Fibroblast of skin of right biceps (primary cell): ENCODE data around the gene POU2AF1.

Experiments used
- DNase-seq: peaks from one replicate; pipeline ENCODE4 v3.0.0-alpha.2; 2013

POU2AF1 gene, protein sequence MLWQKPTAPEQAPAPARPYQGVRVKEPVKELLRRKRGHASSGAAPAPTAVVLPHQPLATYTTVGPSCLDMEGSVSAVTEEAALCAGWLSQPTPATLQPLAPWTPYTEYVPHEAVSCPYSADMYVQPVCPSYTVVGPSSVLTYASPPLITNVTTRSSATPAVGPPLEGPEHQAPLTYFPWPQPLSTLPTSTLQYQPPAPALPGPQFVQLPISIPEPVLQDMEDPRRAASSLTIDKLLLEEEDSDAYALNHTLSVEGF

DNA sequence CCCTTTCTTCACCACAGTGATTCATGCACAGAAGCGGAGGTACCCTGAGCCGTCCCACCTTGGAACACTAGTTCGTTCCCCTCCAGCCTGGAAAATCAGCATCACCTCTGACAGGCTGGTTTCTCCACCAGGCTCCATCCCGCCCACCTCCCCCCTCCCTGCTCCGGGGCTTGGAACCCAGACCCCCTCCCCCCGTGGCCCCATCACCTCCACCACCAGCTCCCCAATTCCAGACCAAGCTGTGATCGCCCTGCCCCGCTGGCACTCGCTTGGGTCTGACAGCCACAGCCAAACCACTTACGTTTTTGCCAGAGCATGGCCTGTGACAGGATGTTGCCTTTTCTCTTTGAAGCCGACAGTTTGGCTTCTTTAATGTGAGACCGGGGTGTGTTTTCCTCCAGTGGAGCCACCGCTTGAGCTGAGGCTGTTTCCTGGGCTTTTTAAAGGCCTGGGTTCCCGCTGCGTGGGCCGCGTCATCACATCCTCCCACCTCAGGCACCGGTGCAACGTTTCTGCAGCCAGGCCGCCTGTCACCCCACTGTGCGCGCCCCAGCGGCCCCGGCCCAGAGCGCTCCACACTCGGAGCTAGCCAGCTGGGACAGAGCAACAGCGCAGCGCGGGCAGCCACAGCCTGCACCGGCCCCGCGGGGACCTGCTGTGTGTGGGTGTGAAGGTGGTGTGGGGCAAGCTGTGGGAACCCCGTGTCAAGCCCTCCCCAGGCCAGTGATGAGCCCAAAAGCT lies at the start of gene POU2AF1:
Gene POU2AF1, minus strand, starts transcription at position 415 of the 741 bp plus-strand sequence. Its CDS starts 98 bp downstream, at position 317.
- DNase-seq: peak; percentile 55

DNA sequence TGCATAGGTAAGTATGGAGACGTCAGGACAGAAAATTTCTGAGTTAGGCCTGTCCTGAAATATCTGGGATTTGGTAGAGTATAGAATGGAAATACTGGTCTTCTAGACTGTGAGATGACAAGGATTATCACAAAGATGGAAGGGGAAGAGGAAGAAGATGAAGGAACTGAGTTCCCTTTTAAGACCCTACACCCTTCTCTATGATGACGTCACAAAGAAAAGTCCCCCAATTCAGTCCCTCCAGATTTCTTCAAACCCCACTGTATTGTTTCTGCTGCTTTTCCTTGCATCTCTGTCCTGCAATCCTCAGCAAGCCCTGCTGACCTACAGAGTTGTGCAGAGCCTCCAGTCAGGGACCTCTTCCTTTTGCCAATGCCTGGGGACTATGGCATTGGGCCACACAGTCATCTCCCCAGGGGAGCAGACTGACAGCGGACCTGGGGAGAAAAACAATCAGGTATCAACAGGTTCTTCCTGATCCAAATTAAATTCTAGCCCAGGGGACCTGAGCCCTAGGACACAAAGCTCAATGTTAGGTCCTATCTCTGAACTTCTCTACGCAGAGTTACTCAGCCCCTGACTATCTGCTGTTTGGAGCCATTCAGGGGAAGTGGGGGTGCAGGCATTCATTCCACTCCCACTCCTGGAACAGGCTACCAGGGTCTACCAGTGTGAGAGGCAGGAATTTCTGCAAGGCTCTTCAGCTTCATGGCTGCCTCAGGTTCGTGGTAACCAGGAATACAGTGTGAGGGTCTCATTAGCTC lies 49.2 kb upstream of the POU2AF1 start:
- no peak for DNase-seq

DNA sequence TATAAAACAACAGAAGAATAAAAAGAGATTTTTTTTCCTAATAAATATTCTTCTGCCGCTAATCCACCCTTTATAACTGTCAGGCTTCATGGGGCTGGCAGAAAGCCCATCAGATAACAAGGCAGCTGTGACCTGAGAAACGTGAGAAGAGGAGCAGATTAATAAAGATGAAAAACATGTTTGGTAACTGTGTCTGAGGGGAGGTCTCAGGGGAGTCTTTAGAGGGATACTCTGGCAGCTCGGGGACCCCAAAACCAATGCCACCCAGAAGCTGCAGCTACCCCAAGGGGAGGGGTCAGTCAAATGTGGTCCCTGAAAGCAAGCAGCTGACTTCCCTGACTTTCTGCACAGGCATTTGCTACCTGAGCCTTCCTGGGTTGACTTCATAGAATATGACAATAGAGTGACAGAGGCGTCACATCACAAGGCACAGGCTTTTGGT lies 48.4 kb upstream of the POU2AF1 start:
- peak; percentile 19 for DNase-seq

DNA sequence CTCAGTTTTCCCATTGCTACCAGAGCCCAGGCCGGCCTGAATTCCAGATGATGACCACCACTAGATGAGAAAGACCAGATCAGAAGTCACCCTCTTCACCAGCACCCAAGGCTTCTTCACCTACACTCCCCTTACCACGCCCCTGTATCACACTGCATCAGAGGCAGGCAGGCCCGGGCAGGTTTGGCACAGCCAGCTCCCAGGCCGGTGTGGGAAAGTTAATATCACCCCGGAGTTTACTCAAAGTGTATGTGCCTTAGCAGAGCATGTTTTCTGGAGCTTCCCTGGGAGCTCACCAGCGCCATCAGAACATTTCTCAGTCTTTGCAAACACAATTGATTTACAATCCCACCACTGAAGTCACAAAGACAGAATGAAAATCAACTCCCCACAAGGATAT lies 47.5 kb upstream of the POU2AF1 start:
- DNase-seq: no peak

DNA sequence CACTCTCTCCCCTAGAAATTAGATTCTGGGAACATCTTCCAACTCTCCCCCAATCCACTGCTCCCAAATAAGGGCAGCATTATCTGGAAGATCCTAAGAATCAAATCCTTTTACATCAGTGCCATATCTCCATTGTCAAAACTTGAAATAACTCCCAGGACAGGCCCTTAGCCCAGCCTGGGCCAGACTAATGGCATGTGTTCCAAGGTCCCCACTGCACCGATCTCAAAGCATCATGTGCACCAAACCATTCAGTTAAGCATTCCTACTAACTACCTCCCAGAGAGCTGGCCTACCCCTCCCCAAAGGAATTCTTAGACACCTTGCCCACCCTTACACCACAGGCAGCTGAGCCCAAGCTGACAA lies 44.2 kb upstream of the POU2AF1 start:
- no peak for DNase-seq

DNA sequence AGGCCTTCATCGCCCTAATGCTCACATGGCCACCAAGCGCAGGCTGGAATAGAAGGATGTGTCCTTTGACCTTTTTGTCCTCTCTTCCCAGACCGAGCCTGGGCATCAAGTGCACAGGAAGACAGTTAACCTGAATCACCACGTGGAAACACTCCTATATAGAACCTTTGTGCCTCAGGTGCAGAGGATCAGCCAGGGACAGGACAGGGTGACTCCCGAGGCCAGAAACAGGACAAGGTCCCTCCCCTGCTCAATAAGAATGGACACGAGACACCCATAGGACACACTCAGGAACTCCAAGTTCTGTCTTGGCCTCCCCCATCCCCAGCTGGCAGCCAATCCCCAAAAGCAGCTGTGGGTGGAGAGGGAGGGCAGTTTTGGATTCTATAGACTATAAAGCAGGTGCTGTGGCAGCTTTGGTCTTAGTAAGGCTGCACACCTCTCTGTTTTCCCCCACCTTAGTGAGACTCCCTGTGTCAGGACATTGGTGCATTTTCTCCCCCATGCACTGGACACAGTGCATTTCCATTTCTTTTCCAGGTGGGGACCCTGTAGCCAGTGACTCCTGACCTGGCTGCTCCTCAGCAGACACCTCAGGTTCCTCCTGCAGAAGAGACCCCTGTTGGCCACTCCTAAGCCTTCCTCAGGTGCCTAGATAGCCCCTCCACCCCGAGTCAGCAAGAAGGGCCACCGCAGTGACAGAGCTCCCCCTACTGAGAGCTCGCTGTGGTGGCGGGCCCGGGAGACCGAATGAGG lies 43.6 kb upstream of the POU2AF1 start:
- peak; percentile 22 for DNase-seq

DNA sequence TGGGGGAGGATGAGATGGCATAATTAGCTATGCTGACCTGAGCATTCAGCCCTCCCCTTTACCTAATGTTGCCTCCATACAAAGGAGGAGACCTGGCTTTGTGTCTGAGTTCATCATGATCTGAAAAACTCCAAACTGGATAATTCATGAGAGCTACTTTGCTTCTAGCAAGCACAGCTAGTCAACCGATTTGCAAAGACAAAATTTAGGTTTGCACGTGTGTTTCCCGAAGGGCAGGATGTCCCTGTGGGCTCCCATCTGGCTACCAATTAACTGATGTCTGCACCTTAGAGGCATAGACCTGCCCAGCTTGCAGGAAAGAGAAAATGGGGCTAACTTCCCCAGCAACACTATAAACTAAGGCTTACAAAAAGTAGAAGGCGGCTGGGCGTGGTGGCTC lies 42.2 kb upstream of the POU2AF1 start:
- no peak for DNase-seq

DNA sequence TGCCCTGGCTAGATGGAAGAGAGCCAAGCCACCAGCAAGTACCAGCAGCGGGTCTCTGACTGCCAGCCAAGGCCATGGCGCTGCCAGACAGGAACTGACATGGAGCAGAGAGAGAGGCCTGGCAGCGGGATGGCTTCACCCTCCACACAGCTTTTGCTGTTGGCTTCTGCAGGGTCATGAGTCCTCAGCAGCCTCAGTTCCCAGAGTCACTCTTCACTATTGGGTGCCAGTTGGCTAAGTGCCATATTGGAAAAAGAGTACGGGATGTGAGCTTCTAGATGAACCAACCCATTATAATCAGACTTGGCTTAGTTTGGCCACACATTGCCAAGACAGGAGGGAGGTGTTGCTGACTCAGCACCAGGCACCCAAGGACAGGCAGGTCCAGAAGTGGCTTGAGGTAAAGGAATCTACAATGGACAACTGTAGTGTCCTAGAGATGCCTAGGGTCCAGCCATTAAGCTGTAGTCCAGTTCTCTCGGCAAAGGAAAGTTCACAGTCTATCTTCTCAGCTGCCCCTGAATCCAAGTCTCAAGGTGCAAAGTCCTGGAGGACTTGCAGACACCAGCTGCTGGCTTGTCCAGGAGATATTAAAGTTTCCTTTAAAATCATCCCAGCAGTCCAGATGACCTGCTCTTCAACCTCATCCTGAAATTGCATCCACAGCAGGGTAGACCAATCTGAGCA lies 40.7 kb upstream of the POU2AF1 start:
- no peak for DNase-seq

DNA sequence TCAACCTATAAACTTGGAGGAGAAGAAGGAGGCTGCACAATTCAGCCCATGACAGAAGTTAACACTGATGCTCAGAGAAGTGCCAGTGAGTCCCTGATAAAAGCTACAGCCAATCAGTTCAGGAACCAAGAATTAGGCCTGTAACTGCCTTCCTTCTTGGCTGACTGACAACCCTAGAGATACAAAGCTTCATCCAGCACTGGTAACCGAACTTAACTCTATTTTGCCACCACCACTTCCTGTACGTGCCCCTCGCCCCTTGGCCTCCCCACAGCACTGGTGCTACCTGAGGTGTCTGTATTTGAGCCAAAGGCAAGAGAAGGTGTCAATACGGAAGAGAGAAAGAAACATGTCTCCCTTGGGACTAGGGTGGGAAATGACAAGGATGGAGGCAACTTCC lies 40.1 kb upstream of the POU2AF1 start:
- DNase-seq: no peak

DNA sequence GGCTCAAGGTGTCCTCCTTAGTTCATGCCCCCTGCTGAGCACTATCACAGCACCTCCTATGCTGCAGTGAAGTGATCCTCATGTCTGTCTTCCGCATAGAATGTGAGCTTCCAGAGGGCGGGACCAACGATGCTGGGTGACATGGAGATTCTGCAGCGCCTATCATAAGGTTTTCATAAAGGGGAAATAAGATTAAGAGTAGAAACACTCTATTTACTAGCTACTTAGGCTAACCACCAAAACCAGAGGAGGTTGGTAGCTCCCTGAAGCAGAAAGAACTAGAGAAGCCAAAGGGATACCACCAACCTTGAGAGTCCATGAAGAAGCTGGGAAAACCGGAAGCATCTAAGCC lies 39.3 kb upstream of the POU2AF1 start:
- DNase-seq: no peak

DNA sequence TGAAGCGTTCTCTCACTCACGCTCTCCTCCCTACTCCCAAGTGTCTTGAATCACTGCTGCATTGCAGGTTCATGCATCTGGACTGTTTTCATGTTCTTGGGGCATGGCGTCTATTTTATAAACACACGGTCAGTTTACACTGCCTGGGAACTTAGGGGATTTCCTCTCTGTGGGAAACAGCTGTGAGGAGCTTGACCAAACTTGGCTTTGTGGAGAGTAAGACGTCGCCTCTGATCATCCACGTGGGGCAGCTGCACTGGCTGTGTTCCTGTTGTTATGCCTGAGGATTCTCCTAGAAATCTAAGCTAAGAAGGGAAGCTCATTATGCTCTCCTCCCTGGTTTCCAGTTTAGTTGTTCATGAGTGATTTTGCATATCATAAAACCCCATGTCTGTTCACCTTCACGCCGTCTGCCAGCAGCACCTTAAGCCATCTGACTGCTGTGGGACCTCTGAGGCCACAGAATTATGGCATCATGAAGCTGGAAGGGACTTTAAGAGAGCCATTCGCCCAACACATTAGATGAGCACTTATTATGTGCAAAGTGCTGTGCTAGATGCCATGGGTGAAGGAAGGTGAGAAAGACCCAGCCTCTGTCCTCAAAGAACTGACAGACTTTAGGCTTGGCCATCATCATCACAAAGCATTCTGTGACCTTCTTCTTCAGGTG lies 38.8 kb upstream of the POU2AF1 start:
- DNase-seq: peak; percentile 19

DNA sequence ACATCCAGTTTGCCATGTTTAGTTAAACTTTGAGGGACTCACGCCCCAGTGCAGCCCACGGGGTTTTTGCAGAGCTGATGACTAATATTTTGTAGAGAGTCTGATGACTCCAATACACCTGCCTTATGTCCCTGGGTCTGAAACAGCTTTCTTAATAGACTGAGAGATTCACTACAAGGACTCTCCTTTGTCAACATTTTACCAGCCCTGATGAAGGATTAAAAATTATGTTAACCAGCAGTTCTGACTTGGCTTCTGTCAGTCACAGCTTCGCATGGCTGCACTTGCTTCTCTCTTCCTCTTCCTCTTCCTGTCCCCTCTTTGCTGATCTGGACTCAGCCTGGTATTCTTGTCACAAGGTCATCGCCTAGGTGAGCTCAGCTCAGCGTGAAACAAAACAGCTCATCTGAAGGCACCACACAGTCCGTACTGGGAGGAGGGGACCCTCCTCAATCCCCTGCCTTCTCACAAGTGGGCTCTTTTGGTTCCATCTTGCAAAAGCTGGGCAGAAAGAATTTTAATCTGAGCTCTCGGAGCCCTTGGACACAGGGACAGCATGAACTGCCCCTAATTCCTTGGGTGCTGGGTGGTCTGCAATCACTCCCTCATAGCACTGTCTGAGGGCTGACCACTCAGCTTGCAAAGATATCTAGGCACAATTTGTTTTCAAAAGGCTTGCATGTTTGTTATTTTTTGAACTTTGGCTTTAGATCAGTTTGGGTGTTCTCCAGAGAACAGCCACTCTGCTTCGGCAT lies 38.1 kb upstream of the POU2AF1 start:
- no peak for DNase-seq

DNA sequence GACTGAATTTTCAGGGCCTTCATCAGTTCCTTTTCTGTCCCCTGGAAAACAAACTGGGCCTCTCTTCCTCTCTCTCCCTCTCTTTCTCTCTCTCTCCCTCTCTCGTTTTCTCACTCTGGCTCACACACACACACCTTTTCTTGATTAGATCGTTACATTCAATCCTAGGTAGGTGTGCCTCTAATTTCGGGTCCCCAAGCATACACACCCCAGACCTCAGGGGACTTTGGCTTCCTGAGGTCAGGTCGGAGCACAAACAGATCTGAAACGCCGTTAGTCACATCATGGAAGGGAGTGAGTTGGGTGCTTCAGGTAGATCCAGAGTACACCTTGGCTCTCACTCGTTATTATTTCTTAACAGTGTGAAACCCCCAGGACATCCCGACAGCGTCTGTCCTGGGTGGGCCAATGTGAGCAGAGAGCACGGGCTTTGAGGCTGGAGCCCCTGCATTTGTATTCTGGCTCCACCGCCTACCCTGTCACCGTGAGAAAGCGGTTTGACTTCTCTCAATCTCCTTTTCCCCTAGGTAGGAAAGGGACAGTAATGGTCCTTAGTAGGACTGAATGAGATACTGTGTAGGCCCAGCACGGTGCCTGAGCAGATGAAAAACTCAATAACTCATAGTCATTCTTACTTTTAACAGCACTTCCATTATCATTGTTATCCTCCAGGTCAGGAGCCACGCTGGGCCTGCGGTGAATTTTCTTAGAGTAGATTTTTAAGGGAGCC lies 37.3 kb upstream of the POU2AF1 start:
- no peak for DNase-seq

DNA sequence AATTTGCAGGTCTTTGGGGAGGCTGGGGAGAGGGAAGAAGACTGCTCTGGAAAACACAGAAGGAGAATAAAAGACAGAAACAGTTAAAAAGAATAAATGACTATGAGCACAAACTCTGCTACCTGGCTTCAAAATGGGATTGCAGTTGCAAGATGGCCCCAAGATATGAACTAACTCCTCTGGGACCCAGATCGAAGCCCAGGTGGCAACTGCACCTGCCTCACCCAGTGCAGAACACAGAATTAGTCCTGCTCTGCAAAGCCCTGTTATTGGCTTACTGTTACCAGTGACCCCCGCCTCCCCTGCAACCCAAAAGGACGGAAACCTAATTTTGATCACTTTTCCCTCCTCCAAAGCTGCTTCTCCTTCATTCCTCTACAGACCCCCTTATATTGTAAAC lies 35.9 kb upstream of the POU2AF1 start:
- no peak for DNase-seq

DNA sequence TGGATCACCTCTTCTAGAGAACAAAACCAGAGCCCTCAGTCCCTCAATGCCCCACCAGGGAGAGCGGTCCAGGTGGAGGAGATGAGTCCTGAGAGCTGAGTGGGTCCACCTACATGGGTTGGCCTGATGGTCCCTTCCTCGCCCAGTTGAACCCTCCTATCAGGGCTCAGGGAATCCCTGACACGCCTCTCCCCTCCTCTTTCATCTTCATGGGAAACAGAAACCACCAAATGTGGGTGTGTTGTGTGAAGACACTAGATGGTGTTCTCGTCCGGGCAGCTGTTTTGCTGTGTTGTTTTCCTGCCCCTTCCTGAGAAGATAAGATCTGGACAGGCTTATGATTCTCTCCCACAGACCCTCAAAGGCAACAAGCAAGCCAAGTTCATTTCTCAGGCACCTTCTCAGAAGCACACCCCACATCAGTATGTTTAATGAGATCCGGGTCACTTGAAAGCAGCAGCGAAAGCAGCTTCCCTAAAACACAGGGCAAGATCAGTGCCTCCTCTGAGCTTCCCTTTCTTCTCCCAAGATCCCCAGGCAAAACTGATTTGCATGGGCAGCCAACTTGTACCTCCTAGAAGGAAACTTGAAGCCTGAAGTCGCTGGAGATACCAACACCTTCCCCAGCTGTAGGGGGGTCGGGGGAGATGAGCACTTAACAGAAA lies 35.3 kb upstream of the POU2AF1 start:
- no peak for DNase-seq

DNA sequence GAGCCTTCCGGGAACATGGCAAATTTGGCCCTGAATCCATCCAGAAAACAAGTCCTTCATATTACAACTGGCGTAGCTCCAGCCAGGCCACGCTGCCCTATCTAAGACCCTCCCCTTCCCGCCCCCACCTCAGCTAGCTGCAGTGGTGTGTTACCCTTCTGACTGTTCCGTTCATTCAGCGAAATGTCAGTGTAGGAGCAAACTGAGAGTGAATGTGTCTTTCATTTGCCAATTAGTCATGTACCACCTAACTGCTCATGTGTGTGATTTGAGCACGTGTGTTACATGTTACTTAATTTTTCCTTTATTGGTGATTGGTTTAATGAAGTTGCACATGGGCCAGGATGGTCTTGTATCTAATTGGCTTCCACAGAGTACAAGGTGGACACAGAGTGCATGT lies 34.8 kb upstream of the POU2AF1 start:
- DNase-seq: no peak

DNA sequence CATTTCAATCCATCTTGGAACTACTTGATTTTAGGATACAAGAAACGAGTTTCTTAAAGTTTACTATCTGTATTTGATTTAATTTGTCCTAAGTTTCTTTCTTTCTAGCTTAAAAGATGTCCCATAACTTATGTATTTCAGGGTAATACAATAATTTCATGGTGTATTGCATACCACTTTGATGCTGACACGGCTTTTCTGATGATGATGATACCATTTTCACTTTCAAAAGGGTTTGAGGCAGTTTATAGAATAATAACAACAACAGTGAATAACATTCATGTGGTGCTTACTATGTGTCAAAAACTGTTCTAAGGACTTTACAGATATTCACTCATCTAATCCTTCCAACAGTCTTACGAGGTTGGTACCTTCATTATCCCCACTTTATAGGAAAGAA lies 33.2 kb upstream of the POU2AF1 start:
- DNase-seq: no peak

DNA sequence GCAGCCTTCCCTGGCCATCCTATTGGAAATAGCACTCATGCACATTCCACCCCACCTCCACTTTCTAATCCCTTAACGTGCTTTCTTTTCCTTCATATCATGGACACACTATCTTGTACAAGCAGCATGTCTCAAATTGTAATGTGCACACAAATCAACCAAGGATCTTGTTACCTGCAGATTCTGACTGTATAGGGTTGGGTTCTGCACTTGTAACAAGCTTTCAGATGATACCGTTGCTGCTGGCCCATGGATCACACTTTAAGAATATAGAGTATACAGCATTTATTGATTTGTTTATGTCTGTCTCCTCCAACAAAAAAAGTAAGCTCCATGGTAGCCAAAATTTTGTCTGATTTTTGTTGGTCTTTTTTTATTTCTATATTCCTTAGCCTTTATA lies 32.4 kb upstream of the POU2AF1 start:
- no peak for DNase-seq

DNA sequence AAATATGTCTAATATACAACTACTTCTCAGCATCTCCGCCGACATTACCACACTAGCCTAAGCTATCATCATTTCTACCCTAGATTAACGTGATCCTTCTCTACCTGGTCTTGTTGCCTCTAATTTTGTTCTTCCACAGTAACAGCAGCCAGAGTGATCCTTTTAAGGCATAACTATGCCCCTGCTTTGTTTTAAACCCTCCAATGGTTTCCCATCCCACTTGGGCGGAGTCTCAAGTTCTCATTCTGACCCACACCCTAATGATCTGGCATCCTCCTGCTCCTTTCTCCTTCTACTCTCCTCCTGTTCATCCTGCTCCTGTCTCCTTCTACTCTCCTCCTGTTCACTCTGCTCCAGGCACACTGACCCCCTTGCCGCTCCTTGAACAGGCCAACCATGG lies 31.9 kb upstream of the POU2AF1 start:
- no peak for DNase-seq

DNA sequence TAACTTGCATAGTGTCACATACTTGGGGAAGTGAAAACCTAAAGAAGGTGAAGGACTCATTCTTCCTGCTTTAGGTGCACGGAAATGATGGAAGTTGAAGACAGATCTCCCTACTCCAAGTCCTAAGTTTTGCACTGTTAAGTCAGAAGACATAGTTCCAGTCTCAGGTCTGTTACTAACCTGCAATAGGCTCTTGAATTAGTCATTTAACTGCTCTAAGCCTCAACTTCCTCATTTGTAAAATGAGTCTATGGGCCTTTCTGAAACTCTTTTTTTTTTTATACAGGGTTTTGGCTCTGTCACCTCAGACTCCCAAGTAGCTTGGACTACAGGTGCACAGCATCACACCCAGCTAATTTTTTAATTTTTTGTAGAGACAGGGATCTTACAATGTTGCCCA lies 30.8 kb upstream of the POU2AF1 start:
- no peak for DNase-seq
